Lower leg skin (tissue), 3 donors: ENCODE measurements around the gene SPARC.

ENCODE experiments used
- CTCF ChIP-seq, 3 donors: fragments of 450-650 bp; IDR thresholded peaks; one replicate each; pipeline ENCODE4 v1.5.1; 2016; ENCODE audit warnings: antibody characterized with exemption in 3 of 3, mild to moderate bottlenecking in 3 of 3, moderate library complexity in 2 of 3
- POLR2A ChIP-seq, 2 donors: fragments of 450-650 bp; IDR thresholded peaks; one replicate each; pipeline ENCODE4 v1.6.1; 2016 to 2017; ENCODE audit warnings: antibody characterized with exemption in 2 of 2, mild to moderate bottlenecking in 1 of 2, moderate library complexity in 1 of 2

DNA sequence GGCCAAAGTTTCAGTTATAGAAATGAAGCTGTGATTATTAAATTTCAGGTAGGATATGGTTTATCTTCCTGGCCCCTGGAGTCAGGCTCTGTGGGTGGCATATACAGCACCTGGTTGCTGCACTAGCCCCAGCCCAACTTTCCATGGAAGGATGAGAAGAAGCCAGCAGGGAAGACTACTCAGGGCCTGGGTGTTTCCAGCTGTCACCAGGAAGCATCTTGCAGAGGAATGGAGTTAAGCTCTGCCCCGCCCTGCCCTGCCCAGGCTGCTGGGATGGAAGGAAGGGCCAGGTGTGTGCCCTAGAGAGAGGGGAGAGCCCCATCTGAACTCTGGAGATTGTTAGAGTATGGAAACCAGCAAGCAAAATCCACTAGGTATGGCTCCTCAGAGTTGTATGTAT lies 52.8 kb downstream of the SPARC start:
- no peak for TF ChIP-seq POLR2A (IDR thresholded peaks at IDR 0.05)
- TF ChIP-seq CTCF (IDR thresholded peaks at IDR 0.05): no peak
